ENCODE results near the gene BANF2. TPM values are rescaled to one million over a fixed set of nuclear protein-coding genes. Genes with fewer than 3 reads are reported as not detected.
"Not testable (repeated sequence)": the region's sequence is repeated elsewhere in the genome, so short reads cannot be mapped to it uniquely, and the experiment has no call there.

BANF2 gene
- total and polyA plus RNA-seq, 10 of the 15 experiments (the other 5 are each of a cell fraction or from before 2014, with no cell fraction given), result not detected

DNA sequence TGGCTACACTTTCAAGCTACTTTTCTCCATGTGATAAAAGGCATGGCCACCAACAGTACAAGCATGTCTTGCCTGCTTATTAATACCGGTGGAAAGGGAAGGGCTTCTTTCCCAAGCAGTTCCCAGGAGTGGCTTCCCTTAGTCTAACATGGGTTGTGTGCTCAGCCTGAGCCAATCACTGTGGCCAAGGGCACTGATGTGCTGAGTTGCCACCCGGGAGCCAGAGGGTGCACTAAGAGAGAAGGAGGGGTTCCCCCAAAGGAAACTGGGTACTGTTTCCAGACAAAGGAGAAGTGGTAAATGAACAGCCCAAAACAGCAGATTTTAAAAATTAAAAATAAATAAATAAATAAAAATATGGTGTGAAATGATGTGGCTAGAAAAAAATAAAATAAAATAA, 68.5 kb downstream of the BANF2 start:
- Histone ChIP-seq H4K20me1 (ENCODE audit: control insufficient read depth, insufficient read depth) (no peaks in the 10 kb centered on the region), H3K4me1 (ENCODE audit: control insufficient read depth, insufficient read depth, low read length) (no peaks in the 10 kb centered on the region), H3K4me3 (no peak overlapping the region), H3K27me3 (replicated peaks in 1 of 2; ENCODE audit: control insufficient read depth in 2 of 2, insufficient read depth in 2 of 2, low read length in 1 of 2) (no peaks in the 10 kb centered on the region), H3K4me2 (ENCODE audit: control insufficient read depth, insufficient read depth) (no peak overlapping the region), H2AFZ (ENCODE audit: control insufficient read depth, low read depth, low read length) (no peak overlapping the region), H3K9me3 (replicated peaks; ENCODE audit: control insufficient read depth, insufficient read depth, low read length) (no peaks in the 10 kb centered on the region), H3K79me2 (ENCODE audit: control insufficient read depth, insufficient read depth, low read length) (no peaks in the 10 kb centered on the region), H3K9ac (ENCODE audit: control insufficient read depth, insufficient read depth, low read length) (no peak overlapping the region), H3K27ac (ENCODE audit: control insufficient read depth, insufficient read depth) (no peak overlapping the region), H3K36me3 (ENCODE audit: control insufficient read depth in 2 of 2, insufficient read depth in 2 of 2, low read length in 1 of 2) (no peaks in the 10 kb centered on the region)
- ATAC-seq (no peak; the same call in 2 of the 3 replicates), FAIRE-seq (no peak), DNase-seq (ENCODE audit: low read depth, low spot score) (no peak)
- TF ChIP-seq RFX5 (IDR thresholded peaks at IDR 0.05; ENCODE audit: low read depth, low read length) (peak; percentile 79), IKZF1 (conservative IDR thresholded peaks at IDR 0.05) (no peak)
- in situ Hi-C loops (cut with MboI), result no loop called here
- ChIA-PET SMC1A (ENCODE audit: uncharacterized antibody, unreplicated experiment) (no interaction called here), RAD21 (ENCODE audit: unreplicated experiment) (no interaction called here), CTCF (interaction anchor here (1.3 kb wide), 1 partner anchor 129 kb away, joined by 5 read pairs; no protein-coding TSS in a partner anchor), POLR2A (no interaction called here)
- intact Hi-C loops (cut with micrococcal nuclease; ENCODE audit: unreplicated experiment), result no loop called here
- 3% methylated on average over 2 of the region's 2 CpGs for WGBS (ENCODE audit: insufficient coverage, insufficient replicate concordance, low lambda C conversion rate, missing lambda C conversion rate)
- no TSS peak for BruUV-seq (replicated peaks)

DNA sequence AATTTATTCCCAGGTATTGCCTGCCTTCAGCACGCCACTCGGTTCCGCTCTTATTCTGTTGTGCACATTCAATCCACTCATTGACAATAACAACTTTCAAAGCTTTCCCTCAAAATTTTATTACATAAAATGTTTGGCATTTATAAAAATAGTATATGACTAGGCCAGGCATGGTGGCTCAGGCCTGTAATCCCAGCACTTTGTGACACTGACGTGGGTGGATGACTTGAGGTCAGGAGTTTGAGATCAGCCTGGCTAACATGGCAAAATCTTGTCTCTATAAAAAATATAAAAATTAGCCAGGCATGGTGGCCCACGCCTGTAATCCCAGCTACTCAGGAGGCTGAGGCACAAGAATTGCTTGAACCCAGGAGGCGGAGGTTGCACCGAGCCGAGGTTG, 70.0 kb downstream of the BANF2 start:
- 48% methylated on average over 8 of the region's 8 CpGs for WGBS (ENCODE audit: insufficient coverage, insufficient replicate concordance, low lambda C conversion rate, missing lambda C conversion rate)
- SMC1A ChIA-PET (ENCODE audit: uncharacterized antibody, unreplicated experiment); H3K79me2 ChIP-seq (ENCODE audit: control insufficient read depth, insufficient read depth, low read length); ATAC-seq; in situ Hi-C loops (cut with MboI); H2AFZ ChIP-seq (ENCODE audit: control insufficient read depth, low read depth, low read length); H4K20me1 ChIP-seq (ENCODE audit: control insufficient read depth, insufficient read depth); H3K9ac ChIP-seq (ENCODE audit: control insufficient read depth, insufficient read depth, low read length); H3K27me3 ChIP-seq (replicated peaks in 1 of 2; ENCODE audit: control insufficient read depth in 2 of 2, insufficient read depth in 2 of 2, low read length in 1 of 2); H3K27ac ChIP-seq (ENCODE audit: control insufficient read depth, insufficient read depth); H3K4me2 ChIP-seq (ENCODE audit: control insufficient read depth, insufficient read depth); RAD21 ChIA-PET (ENCODE audit: unreplicated experiment); H3K36me3 ChIP-seq (ENCODE audit: control insufficient read depth in 2 of 2, insufficient read depth in 2 of 2, low read length in 1 of 2); intact Hi-C loops (cut with micrococcal nuclease; ENCODE audit: unreplicated experiment); FAIRE-seq; POLR2A ChIA-PET; H3K4me3 ChIP-seq; BruUV-seq (replicated peaks); DNase-seq (ENCODE audit: low read depth, low spot score); H3K9me3 ChIP-seq (replicated peaks; ENCODE audit: control insufficient read depth, insufficient read depth, low read length); H3K4me1 ChIP-seq (ENCODE audit: control insufficient read depth, insufficient read depth, low read length): not testable (repeated sequence)
- CTCF ChIA-PET, result interaction anchor here (0.6 kb wide), 2 partner anchors 24 to 27 kb away, joined by 3 read pairs; no protein-coding TSS in a partner anchor
